Ascending aorta (tissue), 2 donors: ENCODE measurements around the gene APOL2. TPM values are rescaled to one million over a fixed set of nuclear protein-coding genes. Genes with fewer than 3 reads are reported as not detected.
"Not testable (repeated sequence)": the region's sequence is repeated elsewhere in the genome, so short reads cannot be mapped to it uniquely, and the experiment has no call there.

Experiments used
- DNase-seq, 2 donors: peaks; one replicate each; pipeline ENCODE4 v3.0.0-alpha.2; 2019; ENCODE audit warnings: low spot score in 2 of 2
- H3K27ac ChIP-seq, 2 donors: fragments of 200-600 bp; sonication (generic); one replicate each; pipeline ENCODE4 v1.5.1; 2016 to 2017; ENCODE audit warnings: mild to moderate bottlenecking in 1 of 2
- H3K27me3 ChIP-seq: fragments of 200-600 bp; sonication (generic); one replicate; pipeline ENCODE4 v1.5.1; 2017
- H3K36me3 ChIP-seq, 2 donors: fragments of 200-600 bp; sonication (generic); one replicate each; pipeline ENCODE4 v1.5.1; 2016
- H3K4me1 ChIP-seq, 2 donors: fragments of 200-600 bp; sonication (generic); one replicate each; pipeline ENCODE4 v1.5.1; 2016 to 2017; ENCODE audit warnings: mild to moderate bottlenecking in 1 of 2
- H3K4me3 ChIP-seq, 2 donors: fragments of 200-600 bp; sonication (generic); one replicate each; pipeline ENCODE4 v1.5.1; 2016 to 2017; ENCODE audit warnings: mild to moderate bottlenecking in 1 of 2
- H3K9me3 ChIP-seq, 2 donors: fragments of 200-600 bp; sonication (generic); one replicate each; pipeline ENCODE4 v1.5.1; 2016
- intact Hi-C: fragments of 100-400 bp; cut with DNase I; formaldehyde crosslinking; loops from one replicate; pipeline ENCODE4 v1.15.1; 2023
- total RNA-seq: library from RNA; depleted of rRNA; stranded (reverse); fragments of >200 nt; gene quantifications from one replicate; pipeline ENCODE4 v1.1.0, GENCODE V29; 2016
- TF ChIP-seq, protein P1 (sequence below), 3 experiments: fragments of 200-600 bp in 2 of 3; fragments of 450-650 bp in 1 of 3; sonication (generic) in 2 of 3; IDR thresholded peaks; one replicate each; pipeline ENCODE4 v1.5.1; 2016 to 2019; ENCODE audit warnings: antibody characterized with exemption in 3 of 3, mild to moderate bottlenecking in 1 of 3, moderate library complexity in 1 of 3

APOL2 gene
- total RNA-seq, 1 donor from 2014 or later: 34.3 TPM

DNA sequence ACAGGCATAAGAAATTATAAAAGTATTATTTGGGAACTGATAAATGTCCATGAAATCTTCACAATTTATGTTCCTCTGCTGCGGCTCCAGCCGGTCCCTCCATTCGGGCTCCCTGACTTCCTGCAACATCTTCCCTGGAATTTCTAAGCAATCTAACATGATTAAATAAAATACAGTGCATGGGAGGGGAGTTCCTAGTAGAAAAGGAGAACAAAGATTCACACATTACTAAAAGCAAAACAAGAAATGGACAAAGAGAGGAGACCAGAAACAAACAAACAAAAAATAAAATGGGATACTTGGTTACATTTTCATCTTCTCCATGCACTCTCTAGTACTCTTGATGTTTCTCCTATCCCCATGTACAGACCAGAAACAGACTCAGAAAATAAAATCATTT is 29.1 kb downstream of the APOL2 start:
- Histone ChIP-seq H3K9me3 (no peaks in the 10 kb centered on the region), H3K27ac (no peak overlapping the region), H3K36me3 (no peaks in the 10 kb centered on the region), H3K27me3 (no peaks in the 10 kb centered on the region), H3K4me3 (no peak overlapping the region), H3K4me1 (no peaks in the 10 kb centered on the region)
- intact Hi-C loops: no loop called here
- TF ChIP-seq, protein P1, sequence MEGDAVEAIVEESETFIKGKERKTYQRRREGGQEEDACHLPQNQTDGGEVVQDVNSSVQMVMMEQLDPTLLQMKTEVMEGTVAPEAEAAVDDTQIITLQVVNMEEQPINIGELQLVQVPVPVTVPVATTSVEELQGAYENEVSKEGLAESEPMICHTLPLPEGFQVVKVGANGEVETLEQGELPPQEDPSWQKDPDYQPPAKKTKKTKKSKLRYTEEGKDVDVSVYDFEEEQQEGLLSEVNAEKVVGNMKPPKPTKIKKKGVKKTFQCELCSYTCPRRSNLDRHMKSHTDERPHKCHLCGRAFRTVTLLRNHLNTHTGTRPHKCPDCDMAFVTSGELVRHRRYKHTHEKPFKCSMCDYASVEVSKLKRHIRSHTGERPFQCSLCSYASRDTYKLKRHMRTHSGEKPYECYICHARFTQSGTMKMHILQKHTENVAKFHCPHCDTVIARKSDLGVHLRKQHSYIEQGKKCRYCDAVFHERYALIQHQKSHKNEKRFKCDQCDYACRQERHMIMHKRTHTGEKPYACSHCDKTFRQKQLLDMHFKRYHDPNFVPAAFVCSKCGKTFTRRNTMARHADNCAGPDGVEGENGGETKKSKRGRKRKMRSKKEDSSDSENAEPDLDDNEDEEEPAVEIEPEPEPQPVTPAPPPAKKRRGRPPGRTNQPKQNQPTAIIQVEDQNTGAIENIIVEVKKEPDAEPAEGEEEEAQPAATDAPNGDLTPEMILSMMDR (IDR thresholded peaks at IDR 0.05): no peak
- no peak for DNase-seq

DNA sequence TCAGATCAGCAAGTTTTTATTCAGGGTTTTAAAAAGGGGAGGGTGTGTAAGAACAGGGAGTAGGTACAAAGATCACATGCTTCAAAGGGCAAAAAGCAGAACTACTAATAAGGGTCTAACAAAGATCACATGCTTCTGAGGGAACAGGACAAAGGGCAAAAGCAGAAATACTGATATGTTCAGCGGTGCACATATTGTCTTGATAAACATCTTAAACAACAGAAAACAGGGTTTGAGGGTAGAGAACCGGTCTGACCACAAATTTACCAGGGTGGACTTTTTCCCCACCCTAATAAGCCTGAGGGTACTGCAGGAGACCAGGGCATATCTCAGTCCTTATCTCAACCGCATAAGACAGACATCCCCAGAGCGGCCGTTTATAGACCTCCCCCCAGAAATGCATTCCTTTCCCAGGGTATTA is 29.8 kb downstream of the APOL2 start:
- H3K4me3 ChIP-seq, H3K4me1 ChIP-seq, H3K27ac ChIP-seq, H3K9me3 ChIP-seq, DNase-seq, H3K27me3 ChIP-seq, H3K36me3 ChIP-seq, intact Hi-C loops: not testable (repeated sequence)

DNA sequence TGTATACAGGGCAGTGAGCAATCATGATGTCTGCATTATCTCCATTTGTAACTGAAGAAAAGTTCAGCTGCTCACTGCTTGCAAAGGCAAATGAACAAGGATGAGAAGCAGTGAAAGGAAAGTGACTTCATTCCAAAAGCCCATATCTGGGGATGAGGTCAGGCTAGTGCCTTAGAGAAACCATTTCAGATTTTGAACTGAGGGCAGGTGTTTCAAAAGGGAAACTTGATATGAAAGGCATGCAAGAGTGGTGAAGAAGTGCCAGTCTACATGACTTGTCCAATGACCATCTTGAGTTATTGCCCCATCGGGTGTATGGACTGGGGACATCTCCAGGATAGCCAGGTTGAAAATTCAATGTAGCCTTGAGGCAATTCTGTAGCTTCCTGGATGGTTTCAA is 30.4 kb downstream of the APOL2 start:
- DNase-seq: no peak
- intact Hi-C loops: no loop called here
- H3K4me1 ChIP-seq: no peaks in the 10 kb centered on the region
- H3K27ac ChIP-seq: no peak overlapping the region
- H3K9me3 ChIP-seq: no peaks in the 10 kb centered on the region
- TF ChIP-seq, protein P1 (IDR thresholded peaks at IDR 0.05): no peak
- H3K4me3 ChIP-seq: no peak overlapping the region
- no peaks in the 10 kb centered on the region for H3K27me3 ChIP-seq
- no peaks in the 10 kb centered on the region for H3K36me3 ChIP-seq

DNA sequence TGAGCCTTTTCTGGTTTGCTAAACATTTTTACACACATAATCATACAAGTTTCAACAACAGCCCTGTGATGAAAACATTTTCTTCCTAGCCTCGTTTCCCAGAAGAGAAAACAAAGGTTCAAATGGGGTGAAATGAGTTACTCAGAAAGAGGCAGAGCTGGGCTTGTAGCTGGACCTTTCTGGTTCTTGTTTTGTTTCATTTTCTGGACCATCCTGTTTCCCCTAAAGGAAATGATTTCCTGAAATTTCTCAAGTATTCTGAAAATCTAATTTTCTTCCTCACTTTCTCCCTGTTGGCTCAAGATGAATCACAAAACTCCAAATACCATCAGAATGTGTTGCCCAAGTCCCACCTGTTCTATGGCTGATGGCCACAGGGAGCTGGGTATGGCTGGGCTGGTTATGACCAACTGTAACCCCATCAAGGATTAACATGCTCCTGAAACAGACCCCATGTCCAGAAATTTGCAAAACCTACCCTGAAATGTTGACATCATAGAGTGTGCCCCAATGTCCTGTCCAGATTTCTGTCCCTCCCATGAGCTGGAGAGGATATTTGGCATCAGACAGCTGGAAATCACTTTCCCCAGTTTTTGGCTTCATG is 31.1 kb downstream of the APOL2 start:
- no peak for DNase-seq
- H3K36me3 ChIP-seq: no peaks in the 10 kb centered on the region
- no peak overlapping the region for H3K27ac ChIP-seq
- H3K4me1 ChIP-seq: no peaks in the 10 kb centered on the region
- no peaks in the 10 kb centered on the region for H3K9me3 ChIP-seq
- intact Hi-C loops: no loop called here
- H3K27me3 ChIP-seq: no peaks in the 10 kb centered on the region
- no peak overlapping the region for H3K4me3 ChIP-seq
- TF ChIP-seq, protein P1 (IDR thresholded peaks at IDR 0.05): no peak

DNA sequence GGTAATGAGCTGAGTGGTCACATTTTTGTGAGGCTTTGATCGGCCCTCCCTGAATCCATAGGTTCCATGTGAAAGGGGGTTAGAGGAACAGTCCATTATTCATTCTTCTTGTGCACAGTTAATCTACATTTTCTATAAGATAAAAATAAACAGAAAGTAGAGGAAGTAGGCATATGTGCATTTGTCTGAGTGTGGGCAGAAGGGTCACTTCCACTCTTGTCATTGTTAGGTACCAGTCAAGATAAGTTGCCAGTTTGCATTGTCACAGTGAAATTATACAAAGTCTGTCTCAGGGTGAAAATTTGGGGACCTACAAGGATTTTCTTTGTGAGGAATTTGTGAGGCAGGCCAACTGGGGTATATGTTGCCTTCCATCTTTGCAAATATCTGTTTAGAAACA is 33.1 kb downstream of the APOL2 start:
- intact Hi-C loops: no loop called here
- H3K4me3 ChIP-seq: no peak overlapping the region
- no peaks in the 10 kb centered on the region for H3K9me3 ChIP-seq
- no peaks in the 10 kb centered on the region for H3K36me3 ChIP-seq
- H3K27ac ChIP-seq: no peak overlapping the region
- H3K4me1 ChIP-seq: no peaks in the 10 kb centered on the region
- H3K27me3 ChIP-seq: no peaks in the 10 kb centered on the region
- TF ChIP-seq, protein P1 (IDR thresholded peaks at IDR 0.05): no peak
- DNase-seq: no peak

DNA sequence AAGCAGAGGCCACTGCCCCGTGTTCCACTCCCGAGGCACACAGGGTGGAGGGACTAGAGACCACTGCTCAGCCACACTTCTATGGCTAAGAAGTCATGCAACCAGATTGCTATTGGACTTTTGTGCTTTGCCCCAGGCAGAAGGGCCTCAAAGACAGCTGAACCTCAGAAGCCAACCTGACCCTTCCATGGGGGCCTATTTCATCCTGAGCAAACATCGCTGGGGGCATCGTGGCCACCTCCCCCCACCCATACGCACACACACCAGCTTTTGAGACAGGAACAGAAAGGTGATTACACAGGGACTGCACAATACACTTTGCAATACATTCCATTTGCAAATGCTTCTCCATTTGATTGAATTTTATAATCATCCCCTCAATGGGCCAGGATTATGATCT is 33.8 kb downstream of the APOL2 start:
- H3K4me3 ChIP-seq, H3K27me3 ChIP-seq, H3K36me3 ChIP-seq, H3K9me3 ChIP-seq, intact Hi-C loops, H3K4me1 ChIP-seq, DNase-seq, H3K27ac ChIP-seq: not testable (repeated sequence)

DNA sequence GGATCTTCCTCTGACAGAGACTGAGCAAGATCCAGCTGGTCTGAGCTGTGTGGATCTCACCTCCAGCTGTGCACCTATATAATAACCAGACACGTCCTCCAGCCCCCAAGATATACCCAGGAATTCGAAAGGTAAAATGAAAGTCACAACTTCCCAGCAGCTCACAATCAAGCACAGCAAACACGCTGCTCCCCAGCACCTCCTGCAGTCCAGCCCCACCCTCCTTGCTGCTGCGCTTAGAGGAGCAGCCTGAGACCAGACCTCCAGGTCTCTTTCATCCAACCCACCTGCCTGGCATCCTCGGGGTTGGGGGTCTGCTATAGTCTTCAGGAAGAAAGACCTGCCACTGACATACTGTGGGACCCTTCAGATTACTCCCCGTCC is 34.7 kb downstream of the APOL2 start:
- no peak for DNase-seq
- Histone ChIP-seq H3K27ac (no peak overlapping the region), H3K4me1 (no peaks in the 10 kb centered on the region), H3K9me3 (no peaks in the 10 kb centered on the region), H3K27me3 (no peaks in the 10 kb centered on the region), H3K36me3 (no peaks in the 10 kb centered on the region), H3K4me3 (no peak overlapping the region)
- TF ChIP-seq, protein P1 (IDR thresholded peaks at IDR 0.05): no peak
- intact Hi-C loops: loop anchor here (5.0 kb wide), 1 partner anchor 53 kb away; no protein-coding TSS in a partner anchor
